ENCODE data around the gene EBP. TPM values are rescaled to one million over a fixed set of nuclear protein-coding genes. Genes with fewer than 3 reads are reported as not detected.

EBP gene
- 10 to 100 TPM; 37.8 to 46.9 TPM for total RNA-seq

DNA sequence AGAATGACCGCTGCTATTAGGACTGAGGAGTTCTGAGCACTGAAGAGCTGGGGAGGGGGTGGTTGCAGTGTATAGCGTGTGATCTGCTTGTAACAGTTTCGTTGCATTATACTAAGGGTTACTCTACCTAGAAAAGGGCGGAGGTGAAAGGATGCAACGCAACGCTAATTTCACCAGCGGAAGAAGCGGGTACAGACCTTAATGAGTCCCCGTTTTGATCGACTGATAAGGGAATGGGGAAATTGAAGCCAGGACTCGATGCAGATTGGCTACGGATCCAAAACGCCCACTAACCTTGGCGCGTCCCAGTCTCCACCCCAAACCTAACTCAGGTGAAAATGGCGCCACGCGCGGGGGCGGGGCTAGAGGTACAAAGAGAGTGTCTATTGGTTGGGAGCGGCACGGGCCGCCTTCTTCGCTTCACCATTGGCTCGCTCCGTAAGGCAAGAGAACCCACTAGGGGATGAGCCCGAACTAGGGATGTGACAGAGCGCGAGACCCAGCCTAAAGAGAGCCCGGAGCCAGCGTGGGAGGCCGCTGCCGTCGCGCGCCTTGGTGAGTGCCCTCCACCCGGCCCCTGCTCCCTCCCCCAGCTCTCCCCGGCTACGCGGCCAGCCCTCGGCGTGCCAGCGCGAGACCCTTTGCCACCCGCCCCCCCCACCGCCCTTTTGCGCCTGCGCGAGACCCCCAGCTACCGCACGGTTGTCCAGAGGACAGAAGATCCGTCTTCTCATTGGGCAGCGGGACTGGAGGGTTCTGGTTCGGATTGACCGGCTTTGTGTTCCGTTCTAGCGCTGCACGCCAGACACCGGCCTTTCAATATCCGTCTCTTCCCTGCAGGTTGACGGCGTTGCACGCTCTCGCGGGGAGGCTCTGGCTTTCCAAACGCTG, at the start of gene EBP:
Gene EBP (plus strand): TSS at position 456 of the 891 bp plus-strand sequence. CDS start 1,964 bp downstream, outside the sequence.
- WGBS: 3% methylated on average over 8 of the region's 66 CpGs
- H3K4me3 ChIP-seq: peak within 1 kb of the TSS; percentile 46 to 48
- H3K4me1 ChIP-seq (replicated peaks): no peaks in the 10 kb centered on the region
- no peaks in the 10 kb centered on the region for H3K9me3 ChIP-seq
- TF ChIP-seq POLR2AphosphoS5 (IDR thresholded peaks at IDR 0.05) (peak; percentile 85), POLR2A (IDR thresholded peaks at IDR 0.05) (peak; percentile 63)
- TF ChIP-seq, protein P1, sequence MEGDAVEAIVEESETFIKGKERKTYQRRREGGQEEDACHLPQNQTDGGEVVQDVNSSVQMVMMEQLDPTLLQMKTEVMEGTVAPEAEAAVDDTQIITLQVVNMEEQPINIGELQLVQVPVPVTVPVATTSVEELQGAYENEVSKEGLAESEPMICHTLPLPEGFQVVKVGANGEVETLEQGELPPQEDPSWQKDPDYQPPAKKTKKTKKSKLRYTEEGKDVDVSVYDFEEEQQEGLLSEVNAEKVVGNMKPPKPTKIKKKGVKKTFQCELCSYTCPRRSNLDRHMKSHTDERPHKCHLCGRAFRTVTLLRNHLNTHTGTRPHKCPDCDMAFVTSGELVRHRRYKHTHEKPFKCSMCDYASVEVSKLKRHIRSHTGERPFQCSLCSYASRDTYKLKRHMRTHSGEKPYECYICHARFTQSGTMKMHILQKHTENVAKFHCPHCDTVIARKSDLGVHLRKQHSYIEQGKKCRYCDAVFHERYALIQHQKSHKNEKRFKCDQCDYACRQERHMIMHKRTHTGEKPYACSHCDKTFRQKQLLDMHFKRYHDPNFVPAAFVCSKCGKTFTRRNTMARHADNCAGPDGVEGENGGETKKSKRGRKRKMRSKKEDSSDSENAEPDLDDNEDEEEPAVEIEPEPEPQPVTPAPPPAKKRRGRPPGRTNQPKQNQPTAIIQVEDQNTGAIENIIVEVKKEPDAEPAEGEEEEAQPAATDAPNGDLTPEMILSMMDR (IDR thresholded peaks at IDR 0.05): no peak
- no peaks in the 10 kb centered on the region for H3K36me3 ChIP-seq
- DNase-seq (ENCODE audit: low spot score): peak; percentile 86
- intact Hi-C loops (cut with DNase I): no loop called here
- peak within 1 kb of the TSS; percentile 68 for H3K27ac ChIP-seq
- no peaks in the 10 kb centered on the region for H3K27me3 ChIP-seq (replicated peaks; ENCODE audit: insufficient read depth)

DNA sequence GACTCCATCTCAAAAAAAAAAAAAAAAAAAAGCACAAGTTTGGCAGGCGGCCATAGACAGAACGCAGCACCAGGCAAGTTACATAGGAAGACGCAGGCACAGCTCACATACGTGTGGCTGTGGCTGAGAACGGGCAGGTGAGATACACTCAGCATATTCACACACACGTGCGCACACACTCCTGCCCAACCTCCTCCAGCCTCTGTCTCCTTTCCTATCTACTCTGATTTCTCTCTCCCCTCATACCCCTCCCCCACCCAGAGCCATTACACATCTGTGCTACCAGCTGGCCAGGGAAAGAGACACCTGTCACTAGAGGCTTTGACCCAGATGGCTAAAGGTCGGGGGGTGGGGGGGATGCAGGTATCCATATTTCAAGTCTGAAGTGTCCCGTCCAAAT, 49.4 kb upstream of the EBP start:
- 69% methylated on average over 9 of the region's 9 CpGs for WGBS
- Histone ChIP-seq H3K36me3 (no peaks in the 10 kb centered on the region), H3K4me1 (replicated peaks) (no peaks in the 10 kb centered on the region), H3K27ac (no peak overlapping the region), H3K4me3 (no peak overlapping the region), H3K27me3 (replicated peaks; ENCODE audit: insufficient read depth) (no peaks in the 10 kb centered on the region), H3K9me3 (no peaks in the 10 kb centered on the region)
- no peak for DNase-seq (ENCODE audit: low spot score)
- TF ChIP-seq, protein P1 (IDR thresholded peaks at IDR 0.05): no peak
- TF ChIP-seq POLR2A (IDR thresholded peaks at IDR 0.05) (no peak), POLR2AphosphoS5 (IDR thresholded peaks at IDR 0.05) (no peak)
- intact Hi-C loops (cut with DNase I): no loop called here

DNA sequence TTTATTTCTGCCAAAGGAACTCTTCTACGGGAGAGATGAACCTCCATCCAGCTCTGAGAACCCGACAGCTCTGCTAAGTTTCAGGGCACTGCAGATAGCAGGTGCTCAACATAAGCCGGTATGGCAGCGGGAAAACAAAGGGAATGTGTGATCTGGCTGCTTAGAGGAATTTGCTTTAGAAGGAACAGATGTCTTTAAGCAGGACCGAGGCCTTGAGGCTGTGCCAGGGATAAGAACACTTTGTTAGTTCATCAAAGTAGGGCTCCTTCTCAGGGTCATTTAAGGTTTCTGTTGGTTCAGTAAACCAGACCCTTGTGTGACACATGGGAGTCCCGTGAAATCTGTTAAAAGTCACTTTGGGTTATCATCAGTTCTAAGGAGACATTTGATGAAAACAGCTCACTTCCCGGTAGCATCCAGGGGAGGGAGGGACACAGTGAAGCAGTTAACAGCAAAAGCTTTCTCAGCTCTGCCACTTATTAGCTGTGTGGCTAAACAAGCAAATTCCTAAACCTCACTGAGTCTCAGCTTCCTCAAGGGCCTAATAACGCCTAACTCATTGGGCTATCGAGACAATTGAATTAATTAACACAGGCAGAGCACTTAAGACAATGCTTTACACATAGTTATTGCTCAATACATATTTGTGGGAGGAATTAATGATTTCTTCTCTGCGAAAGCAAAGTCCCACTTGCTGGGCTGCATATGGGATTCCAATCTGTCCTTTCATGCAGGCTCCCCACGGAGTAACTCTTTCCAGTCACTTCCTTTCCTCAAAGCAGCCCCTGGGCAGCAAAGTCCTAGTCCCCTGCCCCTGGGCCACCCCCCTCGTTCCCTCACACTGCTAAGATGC, 48.5 kb upstream of the EBP start:
- WGBS: 49% methylated on average over 12 of the region's 12 CpGs
- H3K36me3 ChIP-seq: no peaks in the 10 kb centered on the region
- no peak for DNase-seq (ENCODE audit: low spot score)
- H3K27me3 ChIP-seq (replicated peaks; ENCODE audit: insufficient read depth): no peaks in the 10 kb centered on the region
- H3K4me3 ChIP-seq: no peak overlapping the region
- H3K9me3 ChIP-seq: no peaks in the 10 kb centered on the region
- no peaks in the 10 kb centered on the region for H3K4me1 ChIP-seq (replicated peaks)
- no peak for TF ChIP-seq POLR2AphosphoS5 (IDR thresholded peaks at IDR 0.05)
- TF ChIP-seq, protein P1 (IDR thresholded peaks at IDR 0.05): no peak
- no peak for TF ChIP-seq POLR2A (IDR thresholded peaks at IDR 0.05)
- intact Hi-C loops (cut with DNase I): no loop called here
- H3K27ac ChIP-seq: no peak overlapping the region

DNA sequence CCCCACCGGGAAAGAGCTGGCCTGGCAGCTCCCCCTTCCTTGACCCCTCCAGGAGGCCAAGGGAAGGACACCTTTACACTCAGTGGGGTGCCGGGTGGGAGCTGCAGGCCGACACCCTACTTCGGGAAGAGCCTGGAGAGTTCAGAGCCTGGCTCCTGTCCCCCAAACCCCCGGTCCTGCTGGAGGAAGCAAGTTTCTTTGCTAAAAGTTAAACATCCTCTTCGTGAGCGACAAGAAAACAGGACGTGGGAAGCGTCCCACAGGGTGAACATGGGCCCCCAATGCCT, 48.0 kb upstream of the EBP start:
- TF ChIP-seq, protein P1 (IDR thresholded peaks at IDR 0.05): no peak
- TF ChIP-seq POLR2A (IDR thresholded peaks at IDR 0.05) (no peak), POLR2AphosphoS5 (IDR thresholded peaks at IDR 0.05) (no peak)
- H3K9me3 ChIP-seq: no peaks in the 10 kb centered on the region
- no peak overlapping the region for H3K4me3 ChIP-seq
- no peaks in the 10 kb centered on the region for H3K4me1 ChIP-seq (replicated peaks)
- DNase-seq (ENCODE audit: low spot score): no peak
- 77% methylated on average over 8 of the region's 9 CpGs for WGBS
- H3K36me3 ChIP-seq: no peaks in the 10 kb centered on the region
- H3K27me3 ChIP-seq (replicated peaks; ENCODE audit: insufficient read depth): no peaks in the 10 kb centered on the region
- H3K27ac ChIP-seq: no peak overlapping the region
- intact Hi-C loops (cut with DNase I): no loop called here

All from prostate gland (tissue), 2 donors.